Esophagus muscularis mucosa (tissue), 3 donors: Measurements from ENCODE around the gene TRIM9.

Experiments
- CTCF ChIP-seq, 3 experiments: fragments of 200-600 bp in 2 of 3; fragments of 450-650 bp in 1 of 3; sonication (generic) in 2 of 3; IDR thresholded peaks; one replicate each; pipeline ENCODE4 v1.5.1; 2017 to 2019; ENCODE audit warnings: antibody characterized with exemption in 3 of 3, mild to moderate bottlenecking in 2 of 3, moderate library complexity in 1 of 3
- POLR2A ChIP-seq: fragments of 450-650 bp; IDR thresholded peaks from one replicate; pipeline ENCODE4 v1.6.1; 2017; ENCODE audit warnings: antibody characterized with exemption, moderate library complexity, mild to moderate bottlenecking, low read depth

GRCh38 chr14:51006781-51007211 is 88.1 kb downstream of the TRIM9 start:
- TF ChIP-seq CTCF (IDR thresholded peaks at IDR 0.05) (no peak), POLR2A (no peak)
